Right atrium auricular region (tissue), 2 donors: ENCODE results near the gene ARPC5L. TPM values are rescaled to one million over a fixed set of nuclear protein-coding genes. Genes with fewer than 3 reads are reported as not detected.

Experiments used
- DNase-seq: peaks from one replicate; pipeline ENCODE4 v3.0.0-alpha.2; 2019; ENCODE audit warnings: low spot score
- H3K27ac ChIP-seq, 2 donors: fragments of 200-600 bp; sonication (generic); 1 replicate in 1 of 2; 2 replicates in 1 of 2; pipeline ENCODE4 v1.5.1; 2016 to 2019
- H3K27me3 ChIP-seq, 2 donors: fragments of 200-600 bp; sonication (generic); one replicate each; pipeline versions ENCODE4 v1.5.1 to v1.6.0; 2017 to 2019
- H3K36me3 ChIP-seq: fragments of 200-600 bp; sonication (generic); one replicate; pipeline ENCODE4 v1.5.1; 2016
- H3K4me1 ChIP-seq, 2 donors: fragments of 200-600 bp; sonication (generic); one replicate each; pipeline versions ENCODE4 v1.5.1 to v1.6.0; 2017 to 2019
- H3K4me3 ChIP-seq, 2 donors: fragments of 200-600 bp; sonication (generic); 1 replicate in 1 of 2; 2 replicates in 1 of 2; pipeline ENCODE4 v1.5.1; 2017 to 2019; ENCODE audit warnings: mild to moderate bottlenecking in 1 of 2, moderate library complexity in 1 of 2
- H3K9me3 ChIP-seq, 2 donors: fragments of 200-600 bp; sonication (generic); one replicate each; pipeline ENCODE4 v1.5.1; 2019
- total RNA-seq, 2 donors: library from RNA; depleted of rRNA; stranded (reverse); fragments of >200 nt; gene quantifications; one replicate each; pipeline ENCODE4 v1.1.0, GENCODE V29; 2016
- TF ChIP-seq, protein P1 (sequence below), 2 donors: fragments of 200-600 bp; sonication (generic); IDR thresholded peaks; one replicate each; pipeline ENCODE4 v1.5.1; 2019; ENCODE audit warnings: antibody characterized with exemption in 2 of 2

ARPC5L gene
- total RNA-seq, 2 donors from 2014 or later = 21.7 to 23.5 TPM

DNA sequence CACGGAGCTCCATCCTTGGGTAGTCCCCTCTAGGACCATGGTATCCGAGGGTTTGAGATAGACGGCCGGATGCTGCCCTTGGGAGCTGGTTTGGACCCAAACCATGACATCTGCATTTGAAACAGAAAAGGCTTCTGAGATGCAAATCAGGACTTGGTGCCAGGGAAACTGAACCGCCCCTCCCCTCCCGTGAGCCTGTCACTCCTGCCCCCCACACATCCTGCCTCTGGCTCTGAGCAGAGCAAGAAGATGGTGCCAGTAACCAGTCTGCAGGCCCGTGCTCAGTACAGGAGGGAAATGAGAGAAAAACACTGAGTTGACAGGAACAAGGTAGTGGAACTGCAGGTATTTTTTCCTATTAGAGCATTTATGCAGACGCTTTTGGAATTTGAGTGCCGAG lies 18.6 kb downstream of the ARPC5L start:
- TF ChIP-seq, protein P1, sequence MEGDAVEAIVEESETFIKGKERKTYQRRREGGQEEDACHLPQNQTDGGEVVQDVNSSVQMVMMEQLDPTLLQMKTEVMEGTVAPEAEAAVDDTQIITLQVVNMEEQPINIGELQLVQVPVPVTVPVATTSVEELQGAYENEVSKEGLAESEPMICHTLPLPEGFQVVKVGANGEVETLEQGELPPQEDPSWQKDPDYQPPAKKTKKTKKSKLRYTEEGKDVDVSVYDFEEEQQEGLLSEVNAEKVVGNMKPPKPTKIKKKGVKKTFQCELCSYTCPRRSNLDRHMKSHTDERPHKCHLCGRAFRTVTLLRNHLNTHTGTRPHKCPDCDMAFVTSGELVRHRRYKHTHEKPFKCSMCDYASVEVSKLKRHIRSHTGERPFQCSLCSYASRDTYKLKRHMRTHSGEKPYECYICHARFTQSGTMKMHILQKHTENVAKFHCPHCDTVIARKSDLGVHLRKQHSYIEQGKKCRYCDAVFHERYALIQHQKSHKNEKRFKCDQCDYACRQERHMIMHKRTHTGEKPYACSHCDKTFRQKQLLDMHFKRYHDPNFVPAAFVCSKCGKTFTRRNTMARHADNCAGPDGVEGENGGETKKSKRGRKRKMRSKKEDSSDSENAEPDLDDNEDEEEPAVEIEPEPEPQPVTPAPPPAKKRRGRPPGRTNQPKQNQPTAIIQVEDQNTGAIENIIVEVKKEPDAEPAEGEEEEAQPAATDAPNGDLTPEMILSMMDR (IDR thresholded peaks at IDR 0.05) = no peak
- Histone ChIP-seq H3K27me3 (no peaks in the 10 kb centered on the region), H3K4me3 (no peak overlapping the region), H3K36me3 (peaks cover 81% of the 10 kb centered on the region), H3K4me1 (no peaks in the 10 kb centered on the region), H3K27ac (no peak overlapping the region), H3K9me3 (no peaks in the 10 kb centered on the region)
- no peak for DNase-seq

DNA sequence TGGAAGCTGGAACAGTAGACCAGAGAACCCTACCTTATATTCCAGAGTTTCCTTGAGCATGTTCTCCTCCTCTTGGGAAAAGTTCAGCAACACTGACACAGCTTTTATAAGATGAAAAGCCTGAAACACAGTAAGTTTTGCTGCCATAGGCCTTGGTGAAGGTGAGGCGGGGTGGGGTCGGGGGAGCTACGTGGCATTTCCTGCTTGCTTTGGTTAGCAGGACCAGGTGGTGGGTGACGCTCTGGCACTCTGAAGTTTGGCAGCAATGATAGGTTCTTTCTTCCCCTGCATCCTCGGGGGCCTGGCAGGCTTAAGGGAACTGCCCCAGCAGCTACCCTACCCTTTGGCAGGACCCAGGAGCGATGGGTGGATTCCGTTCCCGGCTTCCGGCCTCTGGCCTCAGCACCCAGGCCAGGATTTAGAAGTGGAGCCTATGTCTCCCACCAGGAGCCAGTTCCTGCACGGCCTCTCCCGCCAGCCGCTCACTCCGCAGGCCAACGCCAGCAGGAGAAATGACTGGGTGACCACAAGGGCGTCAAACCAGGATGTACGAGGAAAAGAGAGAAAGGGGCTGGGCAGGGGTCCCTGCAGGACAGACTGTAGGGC lies 19.3 kb downstream of the ARPC5L start:
- no peaks in the 10 kb centered on the region for H3K27me3 ChIP-seq
- TF ChIP-seq, protein P1 (IDR thresholded peaks at IDR 0.05) = no peak
- H3K27ac ChIP-seq = no peak overlapping the region
- no peaks in the 10 kb centered on the region for H3K4me1 ChIP-seq
- no peak overlapping the region for H3K4me3 ChIP-seq
- peaks cover 81% of the 10 kb centered on the region for H3K36me3 ChIP-seq
- no peak for DNase-seq
- H3K9me3 ChIP-seq = no peaks in the 10 kb centered on the region

DNA sequence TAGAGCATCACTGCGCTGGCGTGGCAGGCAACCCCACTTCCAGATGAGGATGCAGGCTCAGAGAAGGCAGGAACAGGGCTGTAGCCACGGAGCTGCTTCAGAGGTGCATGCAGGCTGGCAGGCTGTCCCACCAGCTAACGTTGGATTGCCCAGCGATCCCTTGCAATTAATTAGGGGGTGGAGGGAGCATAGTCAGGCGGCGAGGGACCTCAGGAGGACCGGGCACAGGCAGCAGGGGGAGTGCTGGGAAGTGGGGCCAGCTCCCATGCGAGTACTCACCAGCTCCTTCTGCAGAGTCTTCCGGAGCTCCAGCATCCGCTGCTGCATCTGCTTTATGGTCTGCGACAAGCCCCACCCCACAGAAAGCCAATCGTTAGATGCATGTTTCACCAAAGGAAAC lies 20.3 kb downstream of the ARPC5L start:
- Histone ChIP-seq H3K27me3 (no peaks in the 10 kb centered on the region), H3K4me3 (no peak overlapping the region), H3K9me3 (no peaks in the 10 kb centered on the region), H3K27ac (no peak overlapping the region), H3K36me3 (peaks cover 80% of the 10 kb centered on the region), H3K4me1 (no peaks in the 10 kb centered on the region)
- no peak for DNase-seq
- TF ChIP-seq, protein P1 (IDR thresholded peaks at IDR 0.05) = no peak

DNA sequence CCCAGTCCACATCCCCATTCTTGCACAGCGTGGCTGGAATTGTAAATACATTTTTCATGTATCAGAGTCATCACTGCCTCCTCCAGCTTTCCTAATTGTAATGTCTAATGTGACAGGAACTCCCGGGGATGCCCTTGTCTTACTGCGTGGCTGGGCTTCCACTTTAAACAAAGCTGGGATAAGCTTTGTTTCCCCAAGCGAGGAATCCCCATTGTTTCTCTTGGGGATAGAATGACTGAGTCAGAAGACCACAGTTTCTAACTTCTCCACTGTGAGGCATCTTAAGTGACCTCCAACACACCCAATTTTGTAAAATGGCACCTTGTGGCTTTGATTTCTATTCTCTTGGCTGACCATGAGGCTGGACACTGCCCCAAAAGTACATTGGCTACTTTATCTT lies 22.4 kb downstream of the ARPC5L start:
- H3K27ac ChIP-seq = no peak overlapping the region
- no peak overlapping the region for H3K4me3 ChIP-seq
- TF ChIP-seq, protein P1 (IDR thresholded peaks at IDR 0.05) = no peak
- H3K9me3 ChIP-seq = no peaks in the 10 kb centered on the region
- peaks cover 81% of the 10 kb centered on the region for H3K36me3 ChIP-seq
- no peak for DNase-seq
- no peaks in the 10 kb centered on the region for H3K4me1 ChIP-seq
- H3K27me3 ChIP-seq = no peaks in the 10 kb centered on the region

DNA sequence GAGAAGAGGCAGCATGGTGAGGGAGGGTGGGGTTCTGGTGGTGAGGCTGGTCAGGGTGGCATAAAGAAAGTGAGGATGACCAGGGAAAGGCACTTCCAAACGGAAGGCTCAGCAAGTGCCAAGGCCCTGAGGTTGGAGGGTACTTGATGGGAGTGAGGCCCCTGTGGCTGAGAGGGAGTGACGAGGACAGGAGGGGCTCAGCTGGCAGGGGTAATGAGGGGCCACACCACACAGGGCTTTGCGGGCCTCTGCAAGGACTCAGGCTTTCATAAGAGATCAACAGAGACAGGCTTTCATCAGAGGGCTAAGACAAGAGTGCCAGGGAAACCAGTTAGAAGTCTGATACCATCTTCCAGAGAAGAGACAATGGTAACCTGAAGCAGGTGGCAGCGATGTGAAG lies 23.6 kb downstream of the ARPC5L start:
- H3K4me1 ChIP-seq = no peaks in the 10 kb centered on the region
- DNase-seq = no peak
- H3K27me3 ChIP-seq = no peaks in the 10 kb centered on the region
- TF ChIP-seq, protein P1 (IDR thresholded peaks at IDR 0.05) = no peak
- H3K27ac ChIP-seq = no peak overlapping the region
- no peak overlapping the region for H3K4me3 ChIP-seq
- H3K9me3 ChIP-seq = no peaks in the 10 kb centered on the region
- peaks cover 81% of the 10 kb centered on the region for H3K36me3 ChIP-seq

DNA sequence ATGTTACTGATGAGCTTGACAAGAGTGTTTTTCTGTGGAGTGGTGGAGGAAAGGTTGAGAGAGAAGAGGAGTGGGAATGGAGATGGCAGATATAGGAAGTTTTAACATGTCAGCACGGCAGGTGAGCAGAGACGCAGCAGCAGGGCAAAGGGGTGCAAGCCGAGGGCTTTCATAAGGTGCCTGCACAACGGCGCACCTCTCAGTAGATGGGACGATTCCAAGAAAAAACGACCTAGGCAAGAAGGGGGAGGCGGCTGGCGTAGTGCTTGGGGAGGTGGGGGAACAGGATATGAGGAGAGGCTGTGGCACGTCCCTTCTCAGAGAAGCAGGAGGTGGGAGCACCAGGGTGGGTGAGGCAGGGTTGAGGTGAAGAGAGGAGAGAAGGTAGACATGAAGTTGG lies 24.5 kb downstream of the ARPC5L start:
- Histone ChIP-seq H3K9me3 (no peaks in the 10 kb centered on the region), H3K27ac (no peak overlapping the region), H3K4me1 (no peaks in the 10 kb centered on the region), H3K36me3 (peaks cover 81% of the 10 kb centered on the region), H3K27me3 (no peaks in the 10 kb centered on the region), H3K4me3 (no peak overlapping the region)
- TF ChIP-seq, protein P1 (IDR thresholded peaks at IDR 0.05) = no peak
- DNase-seq = no peak
